HG03460 (cell line): ENCODE results near the gene SINHCAF.
"Not testable (repeated sequence)": the region's sequence is repeated elsewhere in the genome, so short reads cannot be mapped to it uniquely, and the experiment has no call there.

ENCODE experiments used
- ATAC-seq: cut with Tn5 transposase; IDR thresholded peaks from one replicate; pipeline ENCODE4 v1.9.1; 2021; ENCODE audit not compliant: unreplicated experiment

The SINHCAF gene

DNA sequence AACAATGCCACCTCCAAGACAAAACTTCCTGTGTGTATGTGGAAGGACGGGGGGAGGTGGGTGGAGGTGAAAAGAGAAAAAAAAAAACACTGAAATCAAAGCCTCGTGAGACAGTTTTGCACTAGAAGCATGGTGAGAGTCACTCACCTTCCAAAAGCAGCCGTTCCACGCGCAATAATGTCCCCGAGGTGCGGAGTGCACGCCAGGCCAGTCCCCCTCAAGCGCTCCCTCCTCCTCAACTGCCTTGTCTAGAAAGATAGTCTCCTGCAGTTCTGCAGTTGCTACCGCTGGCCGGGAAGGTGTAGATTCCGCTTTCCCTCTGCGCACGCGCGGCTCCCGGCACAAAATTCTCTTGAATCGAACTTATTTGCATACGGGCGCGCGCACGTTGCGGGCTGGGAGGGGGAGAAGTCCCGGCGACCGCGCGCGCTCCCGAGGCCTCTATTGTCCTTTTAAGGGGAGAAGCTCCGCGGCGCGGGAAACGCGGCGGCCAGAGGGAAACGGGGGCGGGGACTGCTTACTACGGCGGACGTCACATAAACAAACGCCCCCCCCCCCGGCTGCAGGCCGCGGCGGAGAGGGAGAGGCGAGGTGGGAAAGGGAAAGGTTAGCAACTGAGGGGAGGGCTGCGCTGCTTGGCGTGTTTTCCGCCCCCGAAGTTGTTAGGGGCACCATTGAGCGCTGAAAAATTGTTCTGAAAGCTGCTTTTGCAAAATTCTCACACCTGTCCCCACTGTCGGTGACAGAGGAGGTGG, at the start of gene SINHCAF:
Gene SINHCAF (minus strand): TSS at position 274 of the 755 bp plus-strand sequence. CDS start 27,946 bp downstream, outside the sequence.
- ATAC-seq, result peak; percentile 45

- not testable (repeated sequence) for ATAC-seq
Measured at GRCh38 chr12:31375422-31375821, 49.5 kb upstream of the SINHCAF start.

GRCh38 chr12:31371256-31371620, 45.3 kb upstream of the SINHCAF start:
- ATAC-seq, result no peak

DNA sequence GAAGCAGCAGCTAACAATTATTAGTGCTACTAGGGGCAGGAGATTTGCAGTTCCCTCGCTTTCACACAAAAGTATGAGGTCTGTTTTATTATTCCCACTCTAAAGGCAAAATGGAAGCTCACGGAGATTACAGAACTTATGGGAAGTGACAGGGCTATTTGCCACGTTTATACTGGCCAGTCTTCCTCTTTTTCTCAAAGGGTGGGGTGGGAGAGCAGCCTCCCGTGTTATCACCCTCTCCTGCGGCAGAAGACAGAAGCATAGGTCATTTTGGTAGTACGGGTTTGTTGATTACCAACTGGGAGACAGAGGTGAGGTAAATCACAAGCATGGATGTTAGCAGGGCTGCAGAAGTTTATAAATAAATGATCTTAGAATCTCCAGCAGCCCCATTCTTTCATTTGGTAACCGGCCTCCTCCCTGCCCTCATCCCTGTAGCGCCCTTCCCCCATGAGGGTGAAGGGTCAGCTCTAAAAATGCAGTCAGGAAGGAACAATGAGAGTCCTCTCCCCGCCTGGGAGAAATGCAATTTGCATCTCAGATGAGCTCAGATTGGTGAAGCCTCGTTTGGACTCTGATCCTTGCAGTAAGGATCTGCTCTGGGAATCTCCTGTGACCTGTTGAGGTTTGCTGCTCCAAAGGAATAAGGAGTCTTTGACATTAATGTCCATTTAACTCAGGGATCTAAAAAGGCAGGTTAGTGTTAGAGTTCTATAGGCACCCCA, 44.7 kb upstream of the SINHCAF start:
- ATAC-seq, result no peak

DNA sequence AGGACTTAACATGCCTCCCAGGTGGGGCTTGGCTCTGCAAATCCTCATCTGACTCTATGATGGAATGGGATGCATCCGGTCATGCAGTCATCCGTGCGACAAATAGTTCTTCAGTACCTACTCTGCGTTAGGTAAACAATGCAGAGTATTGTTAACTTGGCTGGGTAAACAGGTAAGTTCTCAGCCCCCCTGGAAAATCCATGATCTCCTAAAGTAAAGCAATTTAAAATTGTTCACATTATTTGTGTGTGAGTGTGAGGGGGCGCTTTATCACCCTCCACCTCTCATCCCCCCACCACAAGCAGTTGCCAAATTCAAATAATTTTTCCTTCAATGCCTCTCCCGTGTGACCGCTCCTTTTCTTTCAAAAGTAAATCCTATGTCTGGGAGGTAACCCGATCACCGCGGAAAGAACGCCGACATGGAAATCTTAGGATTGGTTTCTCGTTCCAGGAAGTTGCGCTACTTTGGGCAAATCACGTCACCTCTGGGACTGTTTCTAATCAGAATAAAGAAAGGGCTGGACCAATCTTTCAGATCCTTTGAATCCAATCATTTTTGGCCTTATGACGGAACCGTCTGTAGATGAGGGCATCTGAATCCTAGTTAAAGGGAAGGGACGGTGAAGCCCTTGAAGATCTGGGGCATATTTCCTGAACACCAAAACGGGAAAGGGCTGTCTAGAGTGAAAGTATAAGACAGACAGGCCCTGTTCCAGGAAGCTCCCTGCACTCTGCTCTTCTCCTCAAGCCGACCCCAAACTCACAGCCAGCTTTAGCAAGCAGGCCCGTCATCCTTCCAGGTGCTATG, 44.0 kb upstream of the SINHCAF start:
- ATAC-seq, result no peak

DNA sequence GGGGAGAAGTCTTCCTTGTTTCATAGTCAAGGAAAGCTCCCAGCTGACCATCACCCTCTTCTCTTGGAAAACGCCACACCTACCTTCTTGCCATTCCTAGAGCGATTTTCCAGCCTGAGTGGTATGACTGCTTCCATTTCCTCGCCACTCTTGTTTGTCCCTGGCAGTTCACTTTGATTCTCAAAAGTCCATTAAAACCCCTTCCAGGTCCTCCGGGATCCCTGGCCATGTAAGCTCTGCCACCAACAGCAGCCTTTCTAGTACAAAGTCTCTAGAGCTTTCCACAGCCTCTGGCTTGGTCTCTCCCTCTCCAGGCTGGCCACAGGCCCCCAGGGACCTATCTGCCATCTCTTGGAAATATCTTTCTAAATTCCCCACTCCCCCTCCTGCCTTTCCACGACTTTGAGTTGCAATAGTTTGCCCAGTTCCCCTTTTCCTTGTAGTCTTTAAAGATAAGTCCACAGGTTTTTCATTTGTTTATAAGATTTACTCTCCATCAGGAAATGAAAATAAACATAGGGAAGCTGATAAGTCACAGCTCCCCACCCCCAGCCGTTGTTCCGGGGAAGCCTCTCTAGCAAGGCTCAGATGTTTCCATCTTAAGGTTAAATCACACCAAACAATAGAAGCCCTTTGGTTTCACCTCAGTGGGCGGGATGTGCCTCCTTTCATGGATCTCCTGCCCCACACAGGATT, 42.9 kb upstream of the SINHCAF start:
- ATAC-seq, result no peak

- ATAC-seq, result no peak
Measured at GRCh38 chr12:31366104-31366621, 40.2 kb upstream of the SINHCAF start.

DNA sequence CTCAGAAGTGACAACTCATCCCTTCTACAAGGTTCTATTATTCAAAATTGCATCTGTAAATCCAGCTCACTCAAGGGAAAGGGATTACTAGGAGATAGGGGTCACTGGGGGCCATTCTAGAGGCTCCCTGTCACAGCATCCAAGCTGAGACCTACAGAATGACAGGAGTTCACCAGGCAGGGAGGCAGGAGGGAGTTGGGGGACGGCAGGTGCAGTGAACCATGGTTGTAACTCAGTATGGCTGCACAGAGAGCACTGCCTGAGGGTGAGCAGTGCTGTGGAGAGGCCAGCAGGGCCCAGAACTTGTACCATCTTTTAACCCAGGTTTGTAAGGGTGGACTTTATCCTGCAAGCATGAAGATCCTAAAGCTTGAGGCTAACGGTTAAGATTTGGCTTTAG, 37.9 kb upstream of the SINHCAF start:
- no peak for ATAC-seq

DNA sequence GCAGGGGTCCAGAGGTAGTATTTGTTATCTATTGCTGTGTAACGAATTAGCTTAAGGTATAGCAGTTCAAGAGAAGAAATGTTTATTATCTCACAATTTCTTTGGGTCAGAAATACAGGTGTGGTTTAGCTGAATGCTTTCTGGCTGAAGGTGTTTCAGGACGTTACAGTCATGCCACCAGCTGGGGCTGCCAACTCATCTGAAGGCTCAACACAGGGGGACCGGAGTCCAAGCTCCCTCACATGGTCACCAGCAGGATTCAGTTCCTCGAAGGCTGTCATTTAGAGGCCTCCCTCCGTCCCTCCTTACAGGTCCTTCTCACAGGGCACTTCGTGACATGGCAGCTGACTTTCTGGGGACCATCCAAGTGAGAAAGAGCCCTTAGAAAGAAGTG, 37.5 kb upstream of the SINHCAF start:
- no peak for ATAC-seq

DNA sequence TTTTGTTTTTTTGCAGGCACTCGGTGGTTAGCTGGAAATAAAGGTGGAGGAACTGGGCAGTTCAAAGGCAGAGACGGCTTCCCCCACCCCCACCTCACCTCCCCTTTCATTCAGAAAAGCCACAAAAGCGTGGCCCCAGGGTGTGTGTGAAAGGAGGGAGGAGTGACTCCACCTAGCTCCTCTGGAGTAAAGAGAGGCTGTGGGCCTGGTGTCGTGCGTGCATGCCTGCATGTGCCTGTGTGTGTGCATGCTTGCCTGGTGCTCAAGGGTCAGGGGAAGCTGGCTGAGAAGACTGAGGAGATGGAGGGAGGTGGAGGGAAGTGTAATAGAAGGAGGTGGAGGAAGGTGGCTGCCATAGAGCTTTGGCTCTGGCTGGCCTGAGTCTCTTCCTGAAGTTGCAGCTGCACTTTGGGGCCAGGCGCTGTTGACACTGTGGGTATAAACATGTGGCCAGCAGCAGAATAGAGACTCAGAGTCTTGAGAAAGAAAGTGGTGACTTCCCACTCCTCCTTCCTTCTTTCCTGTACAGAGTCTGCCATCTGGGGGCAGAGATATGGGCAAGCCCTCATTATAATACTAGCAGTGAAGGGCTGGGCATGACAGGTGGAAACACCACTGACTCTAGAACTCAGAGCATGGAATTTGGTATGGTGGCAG, 36.9 kb upstream of the SINHCAF start:
- ATAC-seq, result peak; percentile 72

GRCh38 chr12:31362115-31362758, 36.3 kb upstream of the SINHCAF start:
- peak; percentile 38 for ATAC-seq

- no peak for ATAC-seq
Measured at GRCh38 chr12:31361730-31362114, 35.8 kb upstream of the SINHCAF start.

- ATAC-seq, result no peak
Measured at GRCh38 chr12:31355747-31356107, 29.8 kb upstream of the SINHCAF start.

DNA sequence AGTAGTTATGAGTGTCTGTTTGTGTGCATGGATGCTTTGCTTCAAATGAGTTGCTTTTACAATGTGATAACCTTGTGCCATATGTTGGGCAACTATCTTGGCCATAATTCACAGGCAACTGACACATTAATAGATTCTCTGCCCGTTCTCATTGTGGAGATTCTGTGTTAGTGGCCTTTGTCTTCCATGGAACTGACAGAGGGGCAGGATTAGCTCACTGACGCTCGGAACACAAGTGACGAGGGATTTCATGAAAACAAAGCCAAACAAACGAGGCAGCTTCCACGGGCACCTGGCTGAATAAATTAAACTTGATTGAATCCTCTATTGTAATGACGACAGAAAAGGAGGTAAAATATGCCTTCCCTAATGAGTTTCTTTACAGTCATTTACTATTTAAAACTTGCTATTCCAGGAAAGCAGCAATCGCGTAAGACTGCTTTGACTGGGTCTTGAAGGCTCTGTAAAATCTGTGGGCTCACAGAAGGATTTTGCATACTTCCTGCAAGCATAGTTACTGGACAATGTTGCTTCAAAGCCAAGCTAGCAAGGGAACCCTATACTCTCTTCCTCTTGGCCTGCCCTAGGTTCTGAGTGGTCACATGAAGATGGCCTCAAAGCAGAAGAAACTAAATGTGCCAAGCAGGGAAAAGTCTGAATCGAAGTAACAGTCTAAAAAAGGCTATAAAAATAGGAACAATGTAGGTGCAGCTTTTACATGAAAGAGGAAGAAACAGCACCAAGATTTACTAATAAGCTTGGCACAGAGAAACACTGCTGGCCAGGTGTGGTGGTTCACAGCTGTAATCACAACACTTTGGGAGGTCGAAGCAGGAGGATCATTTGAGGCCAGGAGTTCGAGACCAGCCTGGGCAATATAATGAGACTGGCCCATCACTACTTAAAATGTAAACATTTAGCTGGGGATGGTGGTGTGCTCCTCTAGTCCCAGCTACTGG, 28.1 kb upstream of the SINHCAF start:
- ATAC-seq, result no peak

- no peak for ATAC-seq
Measured at GRCh38 chr12:31346267-31346666, 20.3 kb upstream of the SINHCAF start.

GRCh38 chr12:31343139-31343538, 17.2 kb upstream of the SINHCAF start:
- no peak for ATAC-seq

- ATAC-seq, result no peak
Measured at GRCh38 chr12:31342286-31342685, 16.3 kb upstream of the SINHCAF start.

- no peak for ATAC-seq
Measured at GRCh38 chr12:31339831-31340622, 14.1 kb upstream of the SINHCAF start.
